DOHH2 (cell line): Measurements from ENCODE around the gene USP31.

ENCODE experiments used
- H3F3A ChIP-seq: fragments of 200-600 bp; sonication (generic), shearing (Covaris generic); 2 replicates; pipeline ENCODE4 v1.6.0; 2016; ENCODE audit warnings: antibody characterized with exemption, mild to moderate bottlenecking; ENCODE audit not compliant: control insufficient read depth, insufficient read depth
- H3K27ac ChIP-seq: fragments of 200-600 bp; sonication (generic); 2 replicates; pipeline ENCODE4 v1.5.1; 2014; ENCODE audit warnings: low read depth, mild to moderate bottlenecking, low read length, moderate library complexity
- H3K27me3 ChIP-seq: fragments of 200-600 bp; sonication (generic); 2 replicates; pipeline ENCODE4 v1.6.1; 2014; ENCODE audit warnings: mild to moderate bottlenecking, low read length, mixed read lengths; ENCODE audit not compliant: control insufficient read depth
- H3K36me3 ChIP-seq: fragments of 200-600 bp; sonication (generic); 2 replicates; pipeline ENCODE4 v1.6.1; 2014; ENCODE audit warnings: mild to moderate bottlenecking, low read length, moderate library complexity, mixed read lengths; ENCODE audit not compliant: control insufficient read depth
- H3K4me1 ChIP-seq: fragments of 200-600 bp; sonication (generic); 2 replicates; pipeline ENCODE4 v1.6.1; 2014; ENCODE audit warnings: mild to moderate bottlenecking, low read length, mixed read lengths; ENCODE audit not compliant: control insufficient read depth
- H3K4me2 ChIP-seq: fragments of 200-600 bp; sonication (generic); 2 replicates; pipeline ENCODE4 v1.6.0; 2014; ENCODE audit warnings: mild to moderate bottlenecking, low read length, moderate library complexity
- H3K4me3 ChIP-seq: fragments of 200-600 bp; sonication (generic); 2 replicates; pipeline ENCODE4 v1.5.1; 2014; ENCODE audit warnings: mild to moderate bottlenecking, low read length, mixed read lengths
- H3K79me2 ChIP-seq: fragments of 200-600 bp; sonication (generic); 2 replicates; pipeline ENCODE4 v1.6.1; 2014; ENCODE audit warnings: mild to moderate bottlenecking, low read length, mixed read lengths; ENCODE audit not compliant: control insufficient read depth
- H3K9me2 ChIP-seq: fragments of 200-600 bp; sonication (generic); replicated peaks from 2 replicates; pipeline ENCODE4 v1.6.1; 2014; ENCODE audit warnings: mild to moderate bottlenecking, low read length, mixed read lengths; ENCODE audit not compliant: control insufficient read depth
- H3K9me3 ChIP-seq: fragments of 200-600 bp; sonication (generic); 2 replicates; pipeline ENCODE4 v1.6.1; 2014; ENCODE audit warnings: antibody characterized with exemption, low read length, mixed read lengths; ENCODE audit not compliant: control insufficient read depth, insufficient read depth
- H4K20me1 ChIP-seq: fragments of 200-600 bp; sonication (generic); 2 replicates; pipeline ENCODE4 v1.6.0; 2014; ENCODE audit warnings: low read depth, mild to moderate bottlenecking, antibody characterized with exemption, low read length, moderate library complexity; ENCODE audit not compliant: control insufficient read depth, insufficient read depth
- CTCF ChIP-seq: fragments of 200-600 bp; sonication (generic); IDR thresholded peaks from one replicate; pipeline ENCODE4 v1.5.1; 2014; ENCODE audit warnings: antibody characterized with exemption, mild to moderate bottlenecking, low read depth, low read length; ENCODE audit not compliant: poor library complexity, severe bottlenecking
- EZH2phosphoT487 ChIP-seq: fragments of 200-600 bp; sonication (generic); IDR thresholded peaks from 2 replicates; pipeline ENCODE4 v1.6.1; 2017; ENCODE audit warnings: borderline replicate concordance, mild to moderate bottlenecking, antibody characterized with exemption, low read length, moderate library complexity, mixed read lengths

Gene USP31

GRCh38 chr16:23194497-23195221 is 45.4 kb upstream of the USP31 start:
- H3K27ac ChIP-seq, result no peak overlapping the region
- H3K9me2 ChIP-seq, result no peaks in the 10 kb centered on the region
- H3K4me1 ChIP-seq, result no peaks in the 10 kb centered on the region
- no peaks in the 10 kb centered on the region for H3K79me2 ChIP-seq
- H3K36me3 ChIP-seq, result no peaks in the 10 kb centered on the region
- no peak overlapping the region for H3K4me3 ChIP-seq
- peaks cover 20% of the 10 kb centered on the region for H3K27me3 ChIP-seq
- H3K4me2 ChIP-seq, result no peak overlapping the region
- TF ChIP-seq CTCF, result no peak
- TF ChIP-seq EZH2phosphoT487, result no peak
- no peaks in the 10 kb centered on the region for H4K20me1 ChIP-seq
- H3F3A ChIP-seq, result no peaks in the 10 kb centered on the region
- H3K9me3 ChIP-seq, result no peaks in the 10 kb centered on the region

- Histone ChIP-seq H3K27me3 (peaks cover 4% of the 10 kb centered on the region; the same call in 1 of the 2 replicates), H3K36me3 (no peaks in the 10 kb centered on the region), H3K9me3 (no peaks in the 10 kb centered on the region), H3K79me2 (no peaks in the 10 kb centered on the region), H3K4me3 (no peak overlapping the region), H3F3A (no peaks in the 10 kb centered on the region), H3K4me1 (0 out of 2 replicates have a peak, but pooled peaks cover 4% of the 10 kb centered on the region), H4K20me1 (no peaks in the 10 kb centered on the region), H3K27ac (no peak overlapping the region), H3K4me2 (no peak overlapping the region), H3K9me2 (no peaks in the 10 kb centered on the region)
- no peak for TF ChIP-seq EZH2phosphoT487
- TF ChIP-seq CTCF, result no peak
Observed at GRCh38 chr16:23188911-23189310, 39.7 kb upstream of the USP31 start.

- no peak overlapping the region for H3K4me2 ChIP-seq
- peaks cover 11% of the 10 kb centered on the region for H3K4me1 ChIP-seq
- peaks cover 17% of the 10 kb centered on the region for H3K27me3 ChIP-seq
Observed at GRCh38 chr16:23187341-23187740, 38.1 kb upstream of the USP31 start.

More at GRCh38 chr16:23187341-23187740, 38.1 kb upstream of the USP31 start:
- TF ChIP-seq CTCF (no peak), EZH2phosphoT487 (no peak)
- Histone ChIP-seq H4K20me1 (no peaks in the 10 kb centered on the region), H3F3A (no peaks in the 10 kb centered on the region), H3K9me2 (no peaks in the 10 kb centered on the region), H3K36me3 (no peaks in the 10 kb centered on the region), H3K27ac (no peak overlapping the region), H3K79me2 (no peaks in the 10 kb centered on the region), H3K9me3 (no peaks in the 10 kb centered on the region), H3K4me3 (no peak overlapping the region)
